ENCODE measurements around the gene ZNF722.
"Not testable (repeated sequence)": the region's sequence is repeated elsewhere in the genome, so short reads cannot be mapped to it uniquely, and the experiment has no call there.

The ZNF722 gene

GRCh38 chr7:63998549-63998948 is at the start of gene ZNF722:
TSS of gene ZNF722 (plus strand) at chr7:63998849. CDS start at chr7:63998962, 113 bp downstream.
- DNase-seq = no peak

GRCh38 chr7:63953181-63953580 is 45.5 kb upstream of the ZNF722 start:
- no peak for DNase-seq

GRCh38 chr7:63968629-63969028 is 30.0 kb upstream of the ZNF722 start:
- DNase-seq = no peak

DNA sequence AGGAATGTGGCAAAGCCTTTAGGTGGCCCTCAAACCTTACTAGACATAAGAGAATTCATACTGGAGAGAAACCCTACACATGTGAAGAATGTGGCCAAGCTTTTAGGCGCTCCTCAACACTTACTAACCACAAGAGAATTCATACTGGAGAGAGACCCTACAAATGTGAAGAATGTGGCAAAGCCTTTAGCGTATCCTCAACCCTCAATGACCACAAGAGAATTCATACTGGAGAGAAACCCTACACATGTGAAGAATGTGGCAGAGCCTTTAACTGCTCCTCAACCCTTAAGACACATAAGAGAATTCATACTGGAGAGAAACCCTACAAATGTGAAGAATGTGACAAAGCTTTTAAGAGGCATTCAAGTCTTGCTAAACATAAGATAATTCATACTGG is 16.8 kb downstream of the ZNF722 start:
- DNase-seq = not testable (repeated sequence)

- no peak for DNase-seq
These were observed 36.7 kb downstream of the ZNF722 start for GRCh38 chr7:64035388-64035787.

GRCh38 chr7:64037095-64037494 is 38.4 kb downstream of the ZNF722 start:
- no peak for DNase-seq

DNA sequence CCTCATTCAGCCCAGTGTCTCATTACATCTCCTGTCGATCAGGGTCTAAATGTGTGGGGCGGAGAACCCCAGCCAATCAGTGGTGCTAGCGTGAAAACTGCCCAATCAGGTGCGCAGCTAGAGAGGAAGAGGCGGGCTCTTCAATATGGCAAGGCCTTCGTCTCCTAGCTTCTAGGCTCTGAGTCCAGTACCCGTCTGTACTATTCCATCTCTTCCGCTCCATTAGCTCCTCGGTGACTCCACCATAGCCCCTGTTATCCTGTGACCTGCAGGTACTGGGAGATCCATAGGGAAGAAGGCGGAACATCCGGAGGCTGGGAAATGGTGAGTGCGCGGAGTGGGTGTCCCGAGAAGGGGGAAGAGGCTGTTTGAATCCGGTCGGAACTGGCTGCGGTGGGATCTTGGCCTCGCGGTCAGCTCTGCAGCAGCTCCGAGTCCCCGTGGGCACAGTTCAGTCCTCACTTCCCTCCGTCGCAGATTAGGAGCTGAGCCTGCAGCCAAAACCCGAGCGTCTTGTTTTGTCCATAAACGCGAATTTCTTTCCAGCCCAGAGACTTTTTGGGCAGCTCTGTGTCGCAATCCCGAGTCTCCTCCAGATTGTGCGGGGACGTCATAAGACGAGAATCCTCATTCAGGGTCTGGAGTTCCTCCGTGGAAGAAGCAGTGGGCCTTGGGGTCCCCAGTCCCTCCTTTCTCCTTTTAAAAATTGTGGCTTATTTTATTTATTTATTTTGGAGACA is 46.8 kb downstream of the ZNF722 start, which contains the start of gene ZNF727:
TSS of gene ZNF727 (plus strand) at position 134 of the 740 bp plus-strand sequence. CDS start at position 322, 188 bp downstream.
- peak; percentile 82 for DNase-seq

DNA sequence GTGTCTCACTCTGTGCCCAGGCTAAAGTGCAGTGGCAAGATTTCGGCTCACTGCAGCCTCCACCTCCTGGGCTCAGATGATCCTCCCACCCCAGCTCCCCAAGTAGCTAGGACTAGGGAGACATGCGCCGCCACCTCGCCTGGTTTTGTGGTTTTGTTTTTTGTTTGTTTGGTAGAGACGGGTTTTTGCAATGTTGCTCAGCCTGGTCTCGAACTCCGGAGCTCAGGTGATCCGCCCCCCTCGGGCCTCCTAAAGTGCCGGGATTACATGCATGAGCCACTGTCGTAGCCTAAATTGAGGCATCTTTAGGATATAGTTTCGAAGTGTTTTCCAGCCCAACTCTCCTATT is 47.4 kb downstream of the ZNF722 start:
- DNase-seq = no peak
